LNCaP clone FGC (cell line): ENCODE results near the gene AHCYL2.
A peak's percentile ranks its signal among the peaks of the same experiment; 100 is the strongest.
"Not testable (repeated sequence)": the region's sequence is repeated elsewhere in the genome, so short reads cannot be mapped to it uniquely, and the experiment has no call there.

Source experiments
- DNase-seq: peaks from one replicate; pipeline ENCODE4 v3.0.0-alpha.2; 2011; ENCODE audit warnings: low read depth
- H3K4me3 ChIP-seq: 2 replicates; pipeline ENCODE4 v1.5.1; 2011; ENCODE audit warnings: mild to moderate bottlenecking, low read depth, low read length, control low read depth
- CTCF ChIP-seq: IDR thresholded peaks from 2 replicates; pipeline ENCODE4 v1.5.1; 2012; ENCODE audit warnings: mild to moderate bottlenecking; ENCODE audit not compliant: control insufficient read depth, insufficient read depth; ENCODE audit errors: extremely low read depth

Gene AHCYL2

GRCh38 chr7:129394982-129395914 is 170.4 kb downstream of the AHCYL2 start:
- no peak for DNase-seq
- no peak for TF ChIP-seq CTCF
- no peak overlapping the region for H3K4me3 ChIP-seq

- TF ChIP-seq CTCF, result no peak
- DNase-seq, result peak; percentile 10
- H3K4me3 ChIP-seq, result no peak overlapping the region
Measured at GRCh38 chr7:129401228-129401966, 176.6 kb downstream of the AHCYL2 start.

DNA sequence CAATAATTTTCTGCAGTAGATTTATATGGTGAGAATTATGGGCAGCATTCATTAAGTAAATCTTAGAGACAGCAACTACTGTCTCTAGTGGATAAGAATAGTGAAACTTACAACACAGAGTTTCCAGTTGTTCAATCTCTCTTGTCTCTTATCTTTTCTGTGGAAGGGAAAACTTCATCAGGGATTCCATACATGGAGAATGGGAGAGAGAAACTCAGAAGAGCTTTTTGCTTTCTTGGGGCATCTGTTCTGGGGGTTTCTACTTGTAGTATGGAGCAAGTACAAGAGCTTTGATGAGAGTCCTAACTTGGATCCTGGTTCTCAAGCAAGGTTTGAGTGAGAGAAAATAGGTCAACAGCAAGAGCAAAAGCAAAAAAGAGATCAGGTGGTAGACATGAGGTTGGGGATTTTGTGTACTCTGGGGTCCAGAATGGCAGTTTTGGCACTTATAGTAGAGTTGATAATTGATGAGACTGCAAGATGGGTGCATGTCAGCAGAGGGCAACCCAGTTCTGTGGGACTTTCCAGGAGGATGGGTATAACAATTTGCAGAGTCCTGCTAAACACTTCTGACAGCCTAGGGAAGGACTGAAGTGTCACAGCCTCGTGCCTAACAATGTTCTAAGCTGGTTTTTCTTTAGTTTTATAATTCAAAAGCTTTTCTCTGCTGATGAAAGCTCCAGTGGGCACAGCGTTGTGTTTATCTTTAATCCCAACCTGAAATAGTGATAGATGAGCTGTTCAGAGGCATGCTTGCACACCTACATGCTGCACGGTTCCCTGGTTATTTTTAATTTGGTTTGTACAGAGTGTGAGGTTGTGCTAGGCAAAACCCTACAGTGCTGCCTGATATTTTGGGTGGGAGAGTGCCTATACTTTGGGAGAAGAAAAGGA is 177.4 kb downstream of the AHCYL2 start:
- DNase-seq, result no peak
- peak; percentile 19; the same call in 1 of the 2 replicates for TF ChIP-seq CTCF
- H3K4me3 ChIP-seq, result no peak overlapping the region

GRCh38 chr7:129405527-129405926 is 180.7 kb downstream of the AHCYL2 start:
- DNase-seq, result no peak
- TF ChIP-seq CTCF, result no peak

DNA sequence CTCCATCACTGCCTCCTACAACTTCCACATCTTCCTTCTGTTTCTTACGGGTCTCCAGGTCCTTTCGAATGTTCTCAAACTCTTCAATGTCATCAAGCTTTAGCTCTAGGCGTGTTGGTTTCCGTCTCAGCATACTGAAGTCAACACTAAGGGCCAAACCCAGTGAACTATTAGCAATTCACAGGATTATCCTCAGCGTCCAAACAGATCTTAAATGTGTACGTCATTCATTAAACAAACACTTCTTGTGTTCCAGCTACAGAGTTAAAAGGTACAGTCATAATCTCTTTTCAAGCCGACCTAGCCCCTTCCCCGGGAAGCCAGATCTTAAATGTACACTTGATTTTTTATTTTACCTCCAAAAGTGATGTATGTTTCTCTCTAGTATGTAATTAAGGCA is 185.4 kb downstream of the AHCYL2 start:
- DNase-seq, H3K4me3 ChIP-seq: not testable (repeated sequence)

More at GRCh38 chr7:129405527-129405926, 180.7 kb downstream of the AHCYL2 start:
- no peak overlapping the region for H3K4me3 ChIP-seq

GRCh38 chr7:129412501-129412900 is 187.7 kb downstream of the AHCYL2 start:
- no peak for TF ChIP-seq CTCF
- no peak for DNase-seq
- no peak overlapping the region for H3K4me3 ChIP-seq
